ENCODE results near the gene LRRK1.

Gene LRRK1

DNA sequence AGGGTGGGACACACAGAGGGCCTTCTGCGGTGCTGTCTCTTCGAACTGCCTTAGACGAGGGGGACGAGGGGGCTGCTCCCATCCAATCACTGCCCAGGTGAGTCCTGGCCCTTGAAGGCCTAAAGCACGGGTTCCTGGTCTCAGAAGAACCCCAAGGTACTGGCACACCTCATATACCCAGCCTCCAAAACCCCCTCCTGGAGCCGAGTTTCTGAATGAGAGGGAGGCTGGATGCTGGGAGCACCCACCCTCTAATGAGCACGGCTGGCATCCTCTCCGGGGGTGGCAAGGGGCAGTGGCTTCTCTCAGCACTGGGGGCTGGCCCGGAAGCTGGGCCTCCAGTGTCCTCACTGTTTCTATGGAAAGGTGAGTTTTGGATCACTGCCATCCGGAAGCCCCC lies 165.6 kb downstream of the LRRK1 start:
- Histone ChIP-seq H3K9me2 (ENCODE audit: low read depth, low read length) (no peaks in the 10 kb centered on the region), H3K36me3 (ENCODE audit: insufficient read depth, low read length) (no peaks in the 10 kb centered on the region), H3K4me2 (ENCODE audit: low read length) (no peak overlapping the region), H3K27ac (ENCODE audit: low read depth, low read length, poor library complexity, severe bottlenecking) (no peak overlapping the region), H3F3A (ENCODE audit: insufficient read depth, low read length) (no peaks in the 10 kb centered on the region), H3K79me2 (ENCODE audit: insufficient read depth, low read length) (no peaks in the 10 kb centered on the region), H2AFZ (ENCODE audit: low read length) (no peak overlapping the region), H3K27me3 (ENCODE audit: insufficient read depth, low read length) (no peaks in the 10 kb centered on the region), H3K9ac (ENCODE audit: low read length) (no peak overlapping the region), H4K20me1 (ENCODE audit: insufficient read depth, low read length) (no peaks in the 10 kb centered on the region), H3K9me3 (ENCODE audit: low read length) (no peaks in the 10 kb centered on the region), H3K4me1 (ENCODE audit: insufficient read depth, low read length, severe bottlenecking) (peaks cover 4% of the 10 kb centered on the region), H3K4me3 (ENCODE audit: low read depth, low read length, poor library complexity, severe bottlenecking) (no peak overlapping the region)
- no peak for TF ChIP-seq EZH2 (IDR thresholded peaks at IDR 0.05; ENCODE audit: borderline replicate concordance, low read length)
- TF ChIP-seq, protein P1, sequence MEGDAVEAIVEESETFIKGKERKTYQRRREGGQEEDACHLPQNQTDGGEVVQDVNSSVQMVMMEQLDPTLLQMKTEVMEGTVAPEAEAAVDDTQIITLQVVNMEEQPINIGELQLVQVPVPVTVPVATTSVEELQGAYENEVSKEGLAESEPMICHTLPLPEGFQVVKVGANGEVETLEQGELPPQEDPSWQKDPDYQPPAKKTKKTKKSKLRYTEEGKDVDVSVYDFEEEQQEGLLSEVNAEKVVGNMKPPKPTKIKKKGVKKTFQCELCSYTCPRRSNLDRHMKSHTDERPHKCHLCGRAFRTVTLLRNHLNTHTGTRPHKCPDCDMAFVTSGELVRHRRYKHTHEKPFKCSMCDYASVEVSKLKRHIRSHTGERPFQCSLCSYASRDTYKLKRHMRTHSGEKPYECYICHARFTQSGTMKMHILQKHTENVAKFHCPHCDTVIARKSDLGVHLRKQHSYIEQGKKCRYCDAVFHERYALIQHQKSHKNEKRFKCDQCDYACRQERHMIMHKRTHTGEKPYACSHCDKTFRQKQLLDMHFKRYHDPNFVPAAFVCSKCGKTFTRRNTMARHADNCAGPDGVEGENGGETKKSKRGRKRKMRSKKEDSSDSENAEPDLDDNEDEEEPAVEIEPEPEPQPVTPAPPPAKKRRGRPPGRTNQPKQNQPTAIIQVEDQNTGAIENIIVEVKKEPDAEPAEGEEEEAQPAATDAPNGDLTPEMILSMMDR (IDR thresholded peaks at IDR 0.05; ENCODE audit: low read length), result no peak

- H3K4me1 ChIP-seq (ENCODE audit: insufficient read depth, low read length, severe bottlenecking), result peaks cover 4% of the 10 kb centered on the region
- no peaks in the 10 kb centered on the region for H3F3A ChIP-seq (ENCODE audit: insufficient read depth, low read length)
- no peaks in the 10 kb centered on the region for H3K9me3 ChIP-seq (ENCODE audit: low read length)
- H3K4me2 ChIP-seq (ENCODE audit: low read length), result no peak overlapping the region
- H3K4me3 ChIP-seq (ENCODE audit: low read depth, low read length, poor library complexity, severe bottlenecking), result no peak overlapping the region
- H2AFZ ChIP-seq (ENCODE audit: low read length), result no peak overlapping the region
- H3K27me3 ChIP-seq (ENCODE audit: insufficient read depth, low read length), result no peaks in the 10 kb centered on the region
- no peaks in the 10 kb centered on the region for H4K20me1 ChIP-seq (ENCODE audit: insufficient read depth, low read length)
- H3K27ac ChIP-seq (ENCODE audit: low read depth, low read length, poor library complexity, severe bottlenecking), result no peak overlapping the region
- no peak for TF ChIP-seq EZH2 (IDR thresholded peaks at IDR 0.05; ENCODE audit: borderline replicate concordance, low read length)
- TF ChIP-seq, protein P1 (IDR thresholded peaks at IDR 0.05; ENCODE audit: low read length), result no peak
- no peak overlapping the region for H3K9ac ChIP-seq (ENCODE audit: low read length)
- H3K79me2 ChIP-seq (ENCODE audit: insufficient read depth, low read length), result no peaks in the 10 kb centered on the region
- no peaks in the 10 kb centered on the region for H3K9me2 ChIP-seq (ENCODE audit: low read depth, low read length)
- no peaks in the 10 kb centered on the region; the same call in 1 of the 2 replicates for H3K36me3 ChIP-seq (ENCODE audit: insufficient read depth, low read length)
These were observed 166.1 kb downstream of the LRRK1 start for GRCh38 chr15:101085311-101085700.

DNA sequence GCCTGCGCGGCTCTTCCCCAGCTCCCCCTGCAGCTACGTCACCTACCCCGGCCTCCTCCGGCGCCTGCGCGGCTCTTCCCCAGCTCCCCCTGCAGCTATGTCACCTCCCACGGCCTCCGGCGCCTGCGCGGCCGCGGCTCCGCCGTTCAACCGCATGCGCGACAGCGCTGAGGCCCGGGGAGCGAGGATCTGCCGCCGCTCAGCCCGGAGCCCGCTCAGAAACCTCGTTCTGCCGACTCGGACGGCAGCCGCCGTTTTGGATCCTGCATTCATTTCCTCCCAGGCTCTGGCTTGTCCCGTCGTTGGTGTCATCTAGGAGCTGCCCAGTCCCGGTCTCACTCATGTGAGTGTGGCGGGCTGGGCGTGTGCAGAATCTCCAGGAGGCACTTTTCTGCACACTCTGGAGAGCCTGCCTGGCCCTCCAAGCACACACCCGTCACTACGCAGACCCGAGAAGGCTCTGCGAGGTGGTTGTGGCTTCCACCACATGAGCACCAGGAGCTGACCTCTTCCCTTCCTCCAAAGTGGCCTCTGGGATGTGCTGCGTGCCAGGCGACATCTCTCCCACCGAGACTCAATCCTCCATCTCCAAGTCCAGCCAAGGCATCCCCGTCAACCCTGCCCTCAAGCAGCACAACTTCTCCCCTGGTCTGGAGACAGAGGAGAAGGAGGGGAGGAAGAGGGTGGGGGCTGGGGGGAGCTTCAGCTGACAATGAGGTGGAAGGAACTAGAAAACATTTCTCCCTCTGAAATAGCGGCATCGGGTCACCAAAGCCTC lies 167.4 kb downstream of the LRRK1 start:
- Histone ChIP-seq H2AFZ (ENCODE audit: low read length) (no peak overlapping the region), H4K20me1 (ENCODE audit: insufficient read depth, low read length) (no peaks in the 10 kb centered on the region), H3K4me3 (ENCODE audit: low read depth, low read length, poor library complexity, severe bottlenecking) (no peak overlapping the region), H3K79me2 (ENCODE audit: insufficient read depth, low read length) (no peaks in the 10 kb centered on the region), H3F3A (ENCODE audit: insufficient read depth, low read length) (no peaks in the 10 kb centered on the region), H3K4me2 (ENCODE audit: low read length) (no peak overlapping the region), H3K36me3 (ENCODE audit: insufficient read depth, low read length) (no peaks in the 10 kb centered on the region; the same call in 1 of the 2 replicates), H3K27me3 (ENCODE audit: insufficient read depth, low read length) (peaks cover 3% of the 10 kb centered on the region; the same call in 1 of the 2 replicates), H3K4me1 (ENCODE audit: insufficient read depth, low read length, severe bottlenecking) (peaks cover 4% of the 10 kb centered on the region), H3K9me3 (ENCODE audit: low read length) (no peaks in the 10 kb centered on the region), H3K27ac (ENCODE audit: low read depth, low read length, poor library complexity, severe bottlenecking) (no peak overlapping the region), H3K9ac (ENCODE audit: low read length) (no peak overlapping the region), H3K9me2 (ENCODE audit: low read depth, low read length) (no peaks in the 10 kb centered on the region)
- TF ChIP-seq, protein P1 (IDR thresholded peaks at IDR 0.05; ENCODE audit: low read length), result no peak
- no peak for TF ChIP-seq EZH2 (IDR thresholded peaks at IDR 0.05; ENCODE audit: borderline replicate concordance, low read length)
